T-cell (primary cell): ENCODE measurements around the gene TEX48. TPM values are rescaled to one million over a fixed set of nuclear protein-coding genes. Genes with fewer than 3 reads are reported as not detected.

Experiments
- ATAC-seq, 4 experiments: fragments of 200-7000 bp in 3 of 4; fragments of 150-1000 bp in 1 of 4; cut with Tn5 transposase; replicated peaks in 1 of 4; 1 replicate in 3 of 4; 2 replicates in 1 of 4; pipeline ENCODE4 v1.10.0; 2021; ENCODE audit warnings: moderate library complexity in 3 of 4, mild to moderate bottlenecking in 2 of 4, moderate number of reproducible peaks in 1 of 4
- CTCF ChIA-PET, 2 donors: fragments of 300-600 bp; sonication (Branson Sonifier 250); formaldehyde crosslinking; loops; one replicate each; lab custom pipeline; 2022; ENCODE audit warnings: antibody characterized with exemption in 2 of 2; lab: Charles Lee
- POLR2A ChIA-PET, 2 donors: fragments of 300-600 bp; sonication (Branson Sonifier 250); formaldehyde crosslinking; loops; one replicate each; lab custom pipeline; 2022; ENCODE audit warnings: antibody characterized with exemption in 2 of 2; lab: Charles Lee
- DNase-seq, 35 experiments: peaks; one replicate each; pipeline versions ENCODE4 v3.0.0 to v3.0.0-alpha.2; 2013 to 2023
- H3K27ac ChIP-seq: one replicate; pipeline ENCODE4 v1.5.1; 2013; ENCODE audit warnings: low read length
- H3K27me3 ChIP-seq, 2 experiments: replicated peaks in 1 of 2; 1 replicate in 1 of 2; 2 replicates in 1 of 2; pipeline versions ENCODE4 v1.6.1 to v1.7.0; 2013; ENCODE audit warnings: low read length in 1 of 2, mixed read lengths in 1 of 2; ENCODE audit not compliant: control insufficient read depth in 2 of 2, insufficient read depth in 2 of 2; ENCODE audit errors: extremely low read depth in 1 of 2
- H3K36me3 ChIP-seq, 2 donors: 1 replicate in 1 of 2; 2 replicates in 1 of 2; pipeline versions ENCODE4 v1.6.1 to v1.7.0; 2013; ENCODE audit warnings: low read length in 1 of 2; ENCODE audit not compliant: control insufficient read depth in 2 of 2, insufficient read depth in 1 of 2; ENCODE audit errors: extremely low read depth in 1 of 2
- H3K4me1 ChIP-seq, 2 experiments: 1 replicate in 1 of 2; 2 replicates in 1 of 2; pipeline versions ENCODE4 v1.6.1 to v1.7.0; 2013; ENCODE audit warnings: low read length in 2 of 2, mixed read lengths in 1 of 2; ENCODE audit not compliant: insufficient read depth in 2 of 2, control insufficient read depth in 1 of 2; ENCODE audit errors: extremely low read depth in 1 of 2
- H3K4me3 ChIP-seq, 2 donors: 1 replicate in 1 of 2; 2 replicates in 1 of 2; pipeline versions ENCODE4 v1.5.1 to v1.7.0; 2013; ENCODE audit warnings: mild to moderate bottlenecking in 2 of 2, low read length in 1 of 2, moderate library complexity in 1 of 2; ENCODE audit not compliant: control insufficient read depth in 1 of 2; ENCODE audit errors: extremely low read depth in 1 of 2
- H3K9me3 ChIP-seq: 2 replicates; pipeline ENCODE4 v1.7.0; 2013
- H3K27ac Mint-ChIP-seq, 2 donors: one replicate each; pipeline ENCODE4 v1.8.0; 2020 to 2021; ENCODE audit warnings: mild to moderate bottlenecking in 2 of 2, mixed read lengths in 2 of 2
- H3K27me3 Mint-ChIP-seq, 2 donors: one replicate each; pipeline ENCODE4 v1.8.0; 2021 to 2022; ENCODE audit warnings: mixed read lengths in 2 of 2
- H3K36me3 Mint-ChIP-seq: one replicate; pipeline ENCODE4 v1.8.0; 2021; ENCODE audit warnings: mixed read lengths
- H3K4me1 Mint-ChIP-seq, 3 donors: one replicate each; pipeline ENCODE4 v1.8.0; 2020 to 2022; ENCODE audit warnings: mixed read lengths in 3 of 3, mild to moderate bottlenecking in 1 of 3
- H3K4me3 Mint-ChIP-seq, 3 donors: one replicate each; pipeline ENCODE4 v1.8.0; 2020 to 2022; ENCODE audit warnings: mild to moderate bottlenecking in 3 of 3, mixed read lengths in 3 of 3, moderate library complexity in 3 of 3
- H3K9me3 Mint-ChIP-seq, 3 donors: one replicate each; pipeline ENCODE4 v1.8.0; 2020 to 2022; ENCODE audit warnings: mixed read lengths in 3 of 3
- WGBS: methylation state at CpG from one replicate; pipeline ENCODE4 v1.1.5; 2013; ENCODE audit warnings: missing lambda C conversion rate; ENCODE audit not compliant: insufficient coverage; 5-methylcytosine and 5-hydroxymethylcytosine counted together
- total RNA-seq, 35 experiments: library from RNA in 6 of 35; stranded (reverse) in 6 of 35; fragments of 120-200 nt in 1 of 35; gene quantifications; one replicate each; pipeline versions ENCODE4 v1.2.1 to v1.2.4 and lab custom pipeline; 2013 to 2026

TEX48 gene
- total RNA-seq, 5 donors from 2014 or later (not counting 1 experiment from before 2014, with no cell fraction given), result 0.51 TPM; not detected in 4

- H3K4me1 Mint-ChIP-seq, result peaks cover 24 to 53% (median 31%) of the 10 kb centered on the region in 3 donors
- CTCF ChIA-PET, result interaction anchor here (0.6 to 2.3 kb wide), 3 partner anchors 10 to 328 kb away, joined by 3 to 13 read pairs (median 6); no protein-coding TSS in a partner anchor
- ATAC-seq (no peak), DNase-seq (peak in 2 of 35 experiments; percentile 17 to 35)
- H3K4me3 Mint-ChIP-seq, result no peak overlapping the region
- no peak overlapping the region for H3K4me3 ChIP-seq
- H3K36me3 ChIP-seq, result no peaks in the 10 kb centered on the region
- no CpG with 5 or more reads among the region's 5 CpGs for WGBS
- H3K36me3 Mint-ChIP-seq, result no peaks in the 10 kb centered on the region
- H3K27ac ChIP-seq, result no peak overlapping the region
- peak overlapping the region; percentile 13 to 41 for H3K27ac Mint-ChIP-seq
- no peaks in the 10 kb centered on the region for H3K9me3 Mint-ChIP-seq
- H3K27me3 Mint-ChIP-seq, result peaks cover 0 to 2% of the 10 kb centered on the region in 2 donors
- H3K4me1 ChIP-seq, result peaks cover 0 to 16% of the 10 kb centered on the region in 2 experiments
- H3K9me3 ChIP-seq, result no peaks in the 10 kb centered on the region
- no peaks in the 10 kb centered on the region for H3K27me3 ChIP-seq
- POLR2A ChIA-PET, result interaction anchor here (0.6 to 0.7 kb wide), 2 partner anchors 49 to 862 kb away, joined by 3 to 5 read pairs; no protein-coding TSS in a partner anchor
These were observed 4.0 kb upstream of the TEX48 start for GRCh38 chr9:114685951-114686350.

GRCh38 chr9:114684036-114684435, 2.0 kb upstream of the TEX48 start:
- no peaks in the 10 kb centered on the region for H3K9me3 Mint-ChIP-seq
- ATAC-seq, result no peak
- POLR2A ChIA-PET, result no interaction called here
- no peak overlapping the region for H3K27ac ChIP-seq
- no peak overlapping the region for H3K4me3 ChIP-seq
- no peaks in the 10 kb centered on the region for H3K9me3 ChIP-seq
- H3K4me1 ChIP-seq, result peaks cover 0 to 9% of the 10 kb centered on the region in 2 experiments
- WGBS, result no CpG with 5 or more reads among the region's 6 CpGs
- H3K27ac Mint-ChIP-seq, result peak overlapping the region; percentile 30 to 68
- CTCF ChIA-PET, result interaction anchor here (0.5 to 1.2 kb wide), 4 partner anchors 51 to 330 kb away, joined by 3 to 4 read pairs (median 3); no protein-coding TSS in a partner anchor
- no peaks in the 10 kb centered on the region for H3K27me3 ChIP-seq
- H3K27me3 Mint-ChIP-seq, result peaks cover 5% of the 10 kb centered on the region in 2 donors
- no peak overlapping the region for H3K4me3 Mint-ChIP-seq
- H3K36me3 ChIP-seq, result no peaks in the 10 kb centered on the region
- DNase-seq, result no peak
- no peaks in the 10 kb centered on the region for H3K36me3 Mint-ChIP-seq
- H3K4me1 Mint-ChIP-seq, result peaks cover 15 to 40% (median 21%) of the 10 kb centered on the region in 3 donors

DNA sequence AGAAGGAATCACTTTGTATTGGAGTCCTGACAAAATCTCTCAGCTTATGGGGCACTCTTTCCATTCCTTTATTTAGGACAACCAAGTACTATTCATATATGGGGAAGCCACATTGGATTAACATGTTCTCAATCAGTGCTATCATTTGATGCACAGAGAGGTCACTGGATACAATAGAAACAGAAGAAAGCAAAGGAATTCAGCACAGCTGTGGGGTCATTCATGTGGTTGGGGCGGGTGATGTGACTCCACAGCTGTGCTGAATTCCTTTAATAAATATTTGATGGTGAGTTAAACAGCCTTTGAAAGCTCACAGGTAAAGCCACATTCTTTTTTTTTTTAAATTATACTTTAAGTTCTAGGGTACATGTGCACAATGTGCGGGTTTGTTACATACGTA, 854 bp upstream of the TEX48 start:
- CTCF ChIA-PET, result interaction anchor here (0.6 to 3.0 kb wide), 6 partner anchors 55 to 333 kb away, joined by 3 to 19 read pairs (median 4); no protein-coding TSS in a partner anchor
- Mint-ChIP-seq H3K27me3 (peaks cover 5 to 10% of the 10 kb centered on the region in 2 donors), H3K4me1 (peaks cover 15 to 39% (median 21%) of the 10 kb centered on the region in 3 donors), H3K27ac (peak overlapping the region in 1 of 2 donors; percentile 25), H3K9me3 (no peaks in the 10 kb centered on the region), H3K4me3 (no peak overlapping the region), H3K36me3 (no peaks in the 10 kb centered on the region)
- Histone ChIP-seq H3K27ac (no peak overlapping the region), H3K27me3 (no peaks in the 10 kb centered on the region), H3K36me3 (no peaks in the 10 kb centered on the region), H3K9me3 (no peaks in the 10 kb centered on the region), H3K4me1 (peaks cover 0 to 9% of the 10 kb centered on the region in 2 experiments), H3K4me3 (no peak overlapping the region)
- WGBS, result 100% methylated on average over 1 of the region's 3 CpGs
- DNase-seq, result no peak
- POLR2A ChIA-PET, result no interaction called here
- ATAC-seq, result no peak

DNA sequence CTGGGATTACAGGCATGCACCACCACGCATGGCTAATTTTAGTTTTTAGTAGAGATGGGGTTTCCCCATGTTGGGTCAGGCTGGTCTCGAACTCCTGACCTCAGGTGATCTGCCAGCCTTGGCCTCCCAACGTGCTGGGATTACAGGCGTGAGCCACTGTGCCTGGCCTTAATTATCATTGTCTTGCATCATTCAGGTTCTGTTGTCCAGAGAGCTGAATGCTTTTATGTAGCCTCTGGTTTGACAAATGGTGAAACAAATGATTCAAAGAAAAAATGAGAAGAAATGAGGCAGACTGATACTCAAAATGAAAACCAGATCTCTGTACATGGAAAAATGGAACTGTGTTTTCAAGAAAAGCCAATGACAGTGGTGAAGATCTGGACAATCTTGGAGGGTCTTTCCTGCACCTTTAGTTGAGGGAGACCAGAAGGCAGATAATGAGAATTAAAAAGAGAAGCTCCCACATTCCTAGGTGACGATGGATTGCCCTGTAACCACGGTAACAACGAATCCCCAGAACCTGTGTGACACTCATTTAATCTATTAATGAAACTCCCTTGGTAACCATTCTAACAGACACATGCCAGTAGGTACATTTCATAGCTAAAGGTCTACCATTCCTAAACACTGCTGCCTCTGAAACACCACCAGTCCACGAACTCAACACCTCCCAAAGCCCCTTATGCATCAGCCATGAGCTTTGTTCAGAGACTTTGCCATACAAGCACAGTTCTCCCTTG, 1.6 kb downstream of the TEX48 start:
- Histone ChIP-seq H3K27me3 (no peaks in the 10 kb centered on the region), H3K9me3 (no peaks in the 10 kb centered on the region), H3K4me1 (peaks cover 0 to 9% of the 10 kb centered on the region in 2 experiments), H3K27ac (no peak overlapping the region), H3K36me3 (no peaks in the 10 kb centered on the region), H3K4me3 (no peak overlapping the region)
- CTCF ChIA-PET, result interaction anchor here (0.6 to 3.0 kb wide), 31 partner anchors 8 to 843 kb away, joined by 3 to 19 read pairs (median 4); no protein-coding TSS in a partner anchor
- no peak for DNase-seq
- POLR2A ChIA-PET, result interaction anchor here in 1 of 2 donors (0.5 kb wide), 1 partner anchor 182 kb away, joined by 5 read pairs; no protein-coding TSS in a partner anchor
- no peak overlapping the region for H3K27ac Mint-ChIP-seq
- H3K27me3 Mint-ChIP-seq, result peaks cover 11 to 16% of the 10 kb centered on the region in 2 donors
- H3K4me3 Mint-ChIP-seq, result no peak overlapping the region
- H3K4me1 Mint-ChIP-seq, result peaks cover 6 to 17% (median 7%) of the 10 kb centered on the region in 3 donors
- ATAC-seq, result no peak
- no peaks in the 10 kb centered on the region for H3K36me3 Mint-ChIP-seq
- no peaks in the 10 kb centered on the region for H3K9me3 Mint-ChIP-seq
- 68% methylated on average over 7 of the region's 8 CpGs for WGBS

DNA sequence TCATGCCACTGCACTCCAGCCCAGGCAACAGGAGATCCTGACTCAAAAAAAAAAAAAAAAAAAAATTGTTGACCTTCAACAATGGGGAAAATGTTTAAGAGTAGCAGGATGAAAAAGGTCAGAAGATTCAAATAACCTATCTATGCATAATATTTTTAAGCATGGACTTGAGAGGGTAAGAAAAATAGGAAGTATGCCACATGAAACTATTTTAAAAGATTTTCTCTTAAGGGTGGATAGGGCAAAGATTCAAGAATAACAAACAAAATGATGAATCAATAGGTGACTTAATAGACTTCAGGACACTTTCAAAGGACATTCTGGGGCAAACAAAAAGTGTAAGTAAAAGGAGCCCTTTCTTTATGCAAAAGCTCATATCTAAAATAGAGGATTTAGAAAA, 3.2 kb downstream of the TEX48 start:
- Mint-ChIP-seq H3K4me3 (no peak overlapping the region), H3K4me1 (peaks cover 6 to 13% (median 7%) of the 10 kb centered on the region in 3 donors), H3K27ac (no peak overlapping the region), H3K27me3 (peaks cover 11 to 19% of the 10 kb centered on the region in 2 donors), H3K9me3 (no peaks in the 10 kb centered on the region), H3K36me3 (no peaks in the 10 kb centered on the region)
- ATAC-seq, result no peak
- DNase-seq, result no peak
- H3K9me3 ChIP-seq, result no peaks in the 10 kb centered on the region
- H3K27ac ChIP-seq, result no peak overlapping the region
- ChIA-PET CTCF (interaction anchor here (0.6 to 1.4 kb wide), 5 partner anchors 11 to 370 kb away, joined by 3 to 5 read pairs (median 3); no protein-coding TSS in a partner anchor), POLR2A (no interaction called here)
- no peaks in the 10 kb centered on the region for H3K36me3 ChIP-seq
- peaks cover 0 to 9% of the 10 kb centered on the region in 2 experiments for H3K4me1 ChIP-seq
- no peaks in the 10 kb centered on the region for H3K27me3 ChIP-seq
- H3K4me3 ChIP-seq, result no peak overlapping the region

GRCh38 chr9:114678130-114678529, 3.9 kb downstream of the TEX48 start:
- H3K27me3 ChIP-seq, result no peaks in the 10 kb centered on the region
- CTCF ChIA-PET, result interaction anchor here in 1 of 2 donors (0.6 to 0.7 kb wide), 2 partner anchors 12 to 370 kb away, joined by 3 to 5 read pairs; no protein-coding TSS in a partner anchor
- no peak overlapping the region for H3K27ac Mint-ChIP-seq
- WGBS, result no CpG with 5 or more reads among the region's 3 CpGs
- H3K27me3 Mint-ChIP-seq, result peaks cover 11 to 19% of the 10 kb centered on the region in 2 donors
- H3K4me3 ChIP-seq, result no peak overlapping the region
- POLR2A ChIA-PET, result no interaction called here
- H3K27ac ChIP-seq, result no peak overlapping the region
- peaks cover 0 to 9% of the 10 kb centered on the region in 2 experiments for H3K4me1 ChIP-seq
- H3K9me3 Mint-ChIP-seq, result no peaks in the 10 kb centered on the region
- ATAC-seq (no peak), DNase-seq (no peak)
- no peaks in the 10 kb centered on the region for H3K9me3 ChIP-seq
- peaks cover 6 to 10% (median 7%) of the 10 kb centered on the region in 3 donors for H3K4me1 Mint-ChIP-seq
- no peaks in the 10 kb centered on the region for H3K36me3 ChIP-seq
- H3K4me3 Mint-ChIP-seq, result no peak overlapping the region
- H3K36me3 Mint-ChIP-seq, result no peaks in the 10 kb centered on the region
